H9 (cell line): ENCODE data around the gene TBC1D12. TPM values are rescaled to one million over a fixed set of nuclear protein-coding genes. Genes with fewer than 3 reads are reported as not detected.

Source experiments
- DNase-seq: peaks from one replicate; pipeline ENCODE4 v3.0.0-alpha.2; 2017
- H2AFZ ChIP-seq: one replicate; pipeline ENCODE4 v1.6.1; 2013; ENCODE audit warnings: mild to moderate bottlenecking, low read length, control low read depth, moderate library complexity
- H2AK5ac ChIP-seq: 2 replicates; pipeline ENCODE4 v1.6.1; 2013; ENCODE audit warnings: low read length, control low read depth, mixed read lengths; ENCODE audit not compliant: insufficient read length
- H2BK120ac ChIP-seq: one replicate; pipeline ENCODE4 v1.6.1; 2013; ENCODE audit warnings: low read depth, mild to moderate bottlenecking, low read length, control low read depth, inconsistent platforms; ENCODE audit not compliant: poor library complexity, severe bottlenecking
- H2BK12ac ChIP-seq: 2 replicates; pipeline ENCODE4 v1.6.1; 2013; ENCODE audit warnings: low read length, control low read depth, mixed read lengths, low read depth; ENCODE audit not compliant: insufficient read length
- H2BK15ac ChIP-seq: 2 replicates; pipeline ENCODE4 v1.6.1; 2013; ENCODE audit warnings: low read depth, low read length, control low read depth
- H2BK20ac ChIP-seq: one replicate; pipeline ENCODE4 v1.6.1; 2013; ENCODE audit warnings: low read depth, mild to moderate bottlenecking, low read length, control low read depth, inconsistent platforms; ENCODE audit not compliant: poor library complexity, severe bottlenecking
- H2BK5ac ChIP-seq: 2 replicates; pipeline ENCODE4 v1.6.1; 2013; ENCODE audit warnings: low read length, control low read depth, mixed read lengths; ENCODE audit not compliant: insufficient read length
- H3K14ac ChIP-seq: 2 replicates; pipeline ENCODE4 v1.6.1; 2013; ENCODE audit warnings: low read length, control low read depth; ENCODE audit not compliant: insufficient read depth
- H3K18ac ChIP-seq: 2 replicates; pipeline ENCODE4 v1.6.1; 2013; ENCODE audit warnings: low read depth, mild to moderate bottlenecking, mixed read lengths, low read length, control low read depth; ENCODE audit not compliant: insufficient read length
- H3K23ac ChIP-seq: 2 replicates; pipeline ENCODE4 v1.6.1; 2013; ENCODE audit warnings: low read length, control low read depth, mixed read lengths, low read depth; ENCODE audit not compliant: insufficient read length
- H3K23me2 ChIP-seq: 2 replicates; pipeline ENCODE4 v1.6.1; 2013; ENCODE audit warnings: low read depth, mild to moderate bottlenecking, mixed read lengths, low read length, control low read depth; ENCODE audit not compliant: insufficient read length, poor library complexity, severe bottlenecking
- H3K27ac ChIP-seq: 2 replicates; pipeline ENCODE4 v1.5.1; 2013; ENCODE audit warnings: low read length, control low read depth, mixed read lengths, low read depth; ENCODE audit not compliant: insufficient read length
- H3K27me3 ChIP-seq: 2 replicates; pipeline ENCODE4 v1.6.1; 2013; ENCODE audit warnings: low read length, control low read depth, inconsistent platforms; ENCODE audit not compliant: insufficient read depth
- H3K4ac ChIP-seq: 2 replicates; pipeline ENCODE4 v1.6.1; 2013; ENCODE audit warnings: low read depth, mild to moderate bottlenecking, control low read depth, inconsistent platforms, low read length, moderate library complexity
- H3K4me1 ChIP-seq: 2 replicates; pipeline ENCODE4 v1.6.1; 2013; ENCODE audit warnings: low read length, control low read depth, inconsistent platforms; ENCODE audit not compliant: insufficient read depth
- H3K4me2 ChIP-seq: 2 replicates; pipeline ENCODE4 v1.6.1; 2013; ENCODE audit warnings: low read length, control low read depth, mixed read lengths; ENCODE audit not compliant: insufficient read length, insufficient read depth
- H3K56ac ChIP-seq: 2 replicates; pipeline ENCODE4 v1.6.1; 2013; ENCODE audit warnings: low read depth, mild to moderate bottlenecking, mixed read lengths, low read length, control low read depth; ENCODE audit not compliant: insufficient read length
- H3K79me1 ChIP-seq: 2 replicates; pipeline ENCODE4 v1.6.1; 2013; ENCODE audit warnings: low read depth, mild to moderate bottlenecking, moderate library complexity, low read length, control low read depth, inconsistent platforms; ENCODE audit not compliant: insufficient read depth, poor library complexity, severe bottlenecking
- H3K79me2 ChIP-seq: 2 replicates; pipeline ENCODE4 v1.6.1; 2013; ENCODE audit warnings: low read length, control low read depth, inconsistent platforms; ENCODE audit not compliant: insufficient read depth
- H3K9ac ChIP-seq: 2 replicates; pipeline ENCODE4 v1.6.1; 2013; ENCODE audit warnings: low read length, control low read depth, mixed read lengths; ENCODE audit not compliant: insufficient read length; ENCODE audit errors: extremely low read depth
- H3K9me3 ChIP-seq: one replicate; pipeline ENCODE4 v1.6.1; 2013; ENCODE audit warnings: low read depth, low read length, inconsistent platforms; ENCODE audit not compliant: control insufficient read depth
- H3T11ph ChIP-seq: one replicate; pipeline ENCODE4 v1.6.1; 2013; ENCODE audit warnings: mild to moderate bottlenecking, low read length, control low read depth, inconsistent platforms
- H4K20me1 ChIP-seq: one replicate; pipeline ENCODE4 v1.6.1; 2013; ENCODE audit not compliant: control insufficient read depth, insufficient read length, insufficient read depth
- H4K5ac ChIP-seq: 2 replicates; pipeline ENCODE4 v1.6.1; 2013; ENCODE audit warnings: low read depth, mild to moderate bottlenecking, mixed read lengths, low read length, control low read depth; ENCODE audit not compliant: insufficient read length
- H4K8ac ChIP-seq: replicated peaks from 2 replicates; pipeline ENCODE4 v1.6.1; 2013; ENCODE audit warnings: low read length, control low read depth, mixed read lengths, low read depth; ENCODE audit not compliant: insufficient read length
- H4K91ac ChIP-seq: 2 replicates; pipeline ENCODE4 v1.6.1; 2013; ENCODE audit warnings: low read depth, mild to moderate bottlenecking, moderate library complexity, mixed read lengths, low read length, control low read depth; ENCODE audit not compliant: insufficient read length
- H3K27ac Mint-ChIP-seq, 3 experiments: 2 replicates in 2 of 3; 3 replicates in 1 of 3; pipeline ENCODE4 v1.8.0; 2020 to 2021; ENCODE audit warnings: mixed read lengths in 3 of 3, mild to moderate bottlenecking in 1 of 3, moderate library complexity in 1 of 3
- H3K27me3 Mint-ChIP-seq: 2 replicates; pipeline ENCODE4 v1.8.0; 2021; ENCODE audit warnings: low read depth, mild to moderate bottlenecking, moderate library complexity, mixed read lengths
- H3K36me3 Mint-ChIP-seq, 3 experiments: 2 replicates in 2 of 3; 3 replicates in 1 of 3; pipeline ENCODE4 v1.8.0; 2020 to 2021; ENCODE audit warnings: low read depth in 3 of 3, mixed read lengths in 3 of 3; ENCODE audit not compliant: insufficient read depth in 1 of 3
- H3K4me1 Mint-ChIP-seq, 2 experiments: 2 replicates each; pipeline ENCODE4 v1.8.0; 2020; ENCODE audit warnings: mixed read lengths in 2 of 2
- H3K4me3 Mint-ChIP-seq, 2 experiments: 2 replicates in 1 of 2; 3 replicates in 1 of 2; pipeline ENCODE4 v1.8.0; 2020 to 2021; ENCODE audit warnings: mild to moderate bottlenecking in 2 of 2, mixed read lengths in 2 of 2, moderate library complexity in 1 of 2
- H3K9me3 Mint-ChIP-seq, 2 experiments: 2 replicates in 1 of 2; 3 replicates in 1 of 2; pipeline ENCODE4 v1.8.0; 2020; ENCODE audit warnings: mild to moderate bottlenecking in 2 of 2, mixed read lengths in 2 of 2, moderate library complexity in 1 of 2
- WGBS: extraction: QIAGEN DNeasy Blood & Tissue Kit; methylation state at CpG from one replicate; pipeline ENCODE4 v1.1.7; 2013; ENCODE audit warnings: missing lambda C conversion rate, low lambda C conversion rate, mixed read lengths; ENCODE audit not compliant: insufficient read length; ENCODE audit errors: extremely low coverage; 5-methylcytosine and 5-hydroxymethylcytosine counted together
- total RNA-seq: library from RNA; stranded (reverse); gene quantifications from 2 replicates; pipeline ENCODE4 v1.2.1, GENCODE V29; 2021
- TF ChIP-seq, protein P1 (sequence below): fragments of 200-600 bp; sonication (generic); conservative IDR thresholded peaks from 3 replicates; pipeline ENCODE4 v1.8.0; 2021; ENCODE audit warnings: antibody characterized with exemption, mild to moderate bottlenecking

The TBC1D12 gene
- total RNA-seq, 1 experiment from 2014 or later: 2.0 TPM

DNA sequence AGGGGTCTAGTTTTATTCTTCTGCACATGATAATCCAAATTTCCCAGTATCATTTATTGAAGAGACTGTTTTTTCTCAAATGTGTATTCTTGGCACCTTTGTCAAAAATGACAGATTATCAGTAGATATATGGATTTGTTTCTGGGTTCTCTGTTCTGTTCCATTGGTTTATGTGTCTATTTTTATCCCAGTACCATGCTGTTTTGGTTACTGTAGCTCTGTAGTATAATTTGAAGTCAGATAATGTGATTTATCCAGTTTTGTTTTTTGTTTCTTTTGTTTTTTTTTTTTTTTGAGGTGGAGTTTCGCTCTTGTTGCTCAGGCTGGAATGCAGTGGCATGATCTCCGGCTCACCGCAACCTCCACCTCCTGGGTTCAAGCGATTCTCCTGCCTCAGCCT is 81.6 kb downstream of the TBC1D12 start:
- no peaks in the 10 kb centered on the region for H3K79me2 ChIP-seq
- no peaks in the 10 kb centered on the region for H3K27me3 ChIP-seq
- TF ChIP-seq, protein P1, sequence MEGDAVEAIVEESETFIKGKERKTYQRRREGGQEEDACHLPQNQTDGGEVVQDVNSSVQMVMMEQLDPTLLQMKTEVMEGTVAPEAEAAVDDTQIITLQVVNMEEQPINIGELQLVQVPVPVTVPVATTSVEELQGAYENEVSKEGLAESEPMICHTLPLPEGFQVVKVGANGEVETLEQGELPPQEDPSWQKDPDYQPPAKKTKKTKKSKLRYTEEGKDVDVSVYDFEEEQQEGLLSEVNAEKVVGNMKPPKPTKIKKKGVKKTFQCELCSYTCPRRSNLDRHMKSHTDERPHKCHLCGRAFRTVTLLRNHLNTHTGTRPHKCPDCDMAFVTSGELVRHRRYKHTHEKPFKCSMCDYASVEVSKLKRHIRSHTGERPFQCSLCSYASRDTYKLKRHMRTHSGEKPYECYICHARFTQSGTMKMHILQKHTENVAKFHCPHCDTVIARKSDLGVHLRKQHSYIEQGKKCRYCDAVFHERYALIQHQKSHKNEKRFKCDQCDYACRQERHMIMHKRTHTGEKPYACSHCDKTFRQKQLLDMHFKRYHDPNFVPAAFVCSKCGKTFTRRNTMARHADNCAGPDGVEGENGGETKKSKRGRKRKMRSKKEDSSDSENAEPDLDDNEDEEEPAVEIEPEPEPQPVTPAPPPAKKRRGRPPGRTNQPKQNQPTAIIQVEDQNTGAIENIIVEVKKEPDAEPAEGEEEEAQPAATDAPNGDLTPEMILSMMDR: no peak
- H2BK120ac ChIP-seq: no peak overlapping the region
- H2BK5ac ChIP-seq: no peak overlapping the region
- WGBS: no CpG with 5 or more reads among the region's 4 CpGs
- H3K23me2 ChIP-seq: no peaks in the 10 kb centered on the region
- H2BK12ac ChIP-seq: no peak overlapping the region
- Mint-ChIP-seq H3K27ac (no peak overlapping the region), H3K36me3 (peaks cover 3 to 6% (median 6%) of the 10 kb centered on the region in 3 experiments; a peak in 6 of 7 replicates), H3K9me3 (peaks cover 10 to 17% of the 10 kb centered on the region in 2 experiments), H3K4me3 (no peak overlapping the region), H3K4me1 (peaks cover 0 to 2% of the 10 kb centered on the region in 2 experiments; a peak in 1 of 4 replicates), H3K27me3 (no peaks in the 10 kb centered on the region)
- no peak overlapping the region for H3K56ac ChIP-seq
- H4K5ac ChIP-seq: no peak overlapping the region
- no peak overlapping the region for H2AFZ ChIP-seq
- no peak for DNase-seq
- no peaks in the 10 kb centered on the region for H3K79me1 ChIP-seq
- no peak overlapping the region for H3K14ac ChIP-seq
- H3K18ac ChIP-seq: no peak overlapping the region
- H4K91ac ChIP-seq: no peak overlapping the region
- H3K4ac ChIP-seq: no peak overlapping the region
- H2BK15ac ChIP-seq: no peak overlapping the region
- no peaks in the 10 kb centered on the region for H3K4me1 ChIP-seq
- no peak overlapping the region for H3K23ac ChIP-seq
- no peak overlapping the region for H3T11ph ChIP-seq
- no peak overlapping the region for H2BK20ac ChIP-seq
- H4K8ac ChIP-seq: no peak overlapping the region
- H4K20me1 ChIP-seq: no peaks in the 10 kb centered on the region
- H3K9ac ChIP-seq: no peak overlapping the region
- H3K27ac ChIP-seq: no peak overlapping the region
- no peaks in the 10 kb centered on the region for H3K9me3 ChIP-seq
- H3K4me2 ChIP-seq: no peak overlapping the region
- no peak overlapping the region for H2AK5ac ChIP-seq
